ENCODE measurements around the gene ADGRB3. TPM values are rescaled to one million over a fixed set of nuclear protein-coding genes. Genes with fewer than 3 reads are reported as not detected.
"Not testable (repeated sequence)": the region's sequence is repeated elsewhere in the genome, so short reads cannot be mapped to it uniquely, and the experiment has no call there.

The ADGRB3 gene
- total RNA-seq, 1 donor from 2014 or later = 1.8 TPM

DNA sequence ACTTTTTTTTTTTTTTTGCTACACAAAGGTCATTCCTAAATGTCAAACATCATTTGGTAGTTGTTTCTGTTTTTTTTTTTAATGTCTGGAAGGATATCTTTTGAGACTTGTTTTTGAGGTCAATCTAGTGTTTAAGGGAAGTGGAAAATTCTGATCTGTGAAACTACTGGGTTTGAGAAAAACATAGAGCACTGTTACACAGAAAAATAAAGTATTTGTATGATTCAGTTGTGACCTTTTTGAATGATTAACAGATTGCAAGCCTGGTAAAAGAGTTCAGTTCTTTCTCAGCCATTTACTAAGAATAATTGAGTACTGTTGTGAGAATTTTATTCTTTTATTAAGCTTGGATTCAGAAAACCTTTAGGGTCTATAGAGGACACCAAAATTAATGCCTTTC lies 276.7 kb downstream of the ADGRB3 start:
- DNase-seq (ENCODE audit: low spot score, unreplicated experiment) = no peak
- no peaks in the 10 kb centered on the region for H3K36me3 Mint-ChIP-seq (ENCODE audit: insufficient read depth)
- H3K4me3 Mint-ChIP-seq (ENCODE audit: low read depth) = no peak overlapping the region
- TF ChIP-seq, protein P1, sequence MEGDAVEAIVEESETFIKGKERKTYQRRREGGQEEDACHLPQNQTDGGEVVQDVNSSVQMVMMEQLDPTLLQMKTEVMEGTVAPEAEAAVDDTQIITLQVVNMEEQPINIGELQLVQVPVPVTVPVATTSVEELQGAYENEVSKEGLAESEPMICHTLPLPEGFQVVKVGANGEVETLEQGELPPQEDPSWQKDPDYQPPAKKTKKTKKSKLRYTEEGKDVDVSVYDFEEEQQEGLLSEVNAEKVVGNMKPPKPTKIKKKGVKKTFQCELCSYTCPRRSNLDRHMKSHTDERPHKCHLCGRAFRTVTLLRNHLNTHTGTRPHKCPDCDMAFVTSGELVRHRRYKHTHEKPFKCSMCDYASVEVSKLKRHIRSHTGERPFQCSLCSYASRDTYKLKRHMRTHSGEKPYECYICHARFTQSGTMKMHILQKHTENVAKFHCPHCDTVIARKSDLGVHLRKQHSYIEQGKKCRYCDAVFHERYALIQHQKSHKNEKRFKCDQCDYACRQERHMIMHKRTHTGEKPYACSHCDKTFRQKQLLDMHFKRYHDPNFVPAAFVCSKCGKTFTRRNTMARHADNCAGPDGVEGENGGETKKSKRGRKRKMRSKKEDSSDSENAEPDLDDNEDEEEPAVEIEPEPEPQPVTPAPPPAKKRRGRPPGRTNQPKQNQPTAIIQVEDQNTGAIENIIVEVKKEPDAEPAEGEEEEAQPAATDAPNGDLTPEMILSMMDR (IDR thresholded peaks at IDR 0.05; ENCODE audit: unreplicated experiment) = no peak
- no peaks in the 10 kb centered on the region for H3K27me3 Mint-ChIP-seq
- no peaks in the 10 kb centered on the region for H3K4me1 Mint-ChIP-seq (ENCODE audit: low read depth)
- H3K27ac Mint-ChIP-seq = no peak overlapping the region
- no peaks in the 10 kb centered on the region for H3K9me3 Mint-ChIP-seq (ENCODE audit: low read depth)

DNA sequence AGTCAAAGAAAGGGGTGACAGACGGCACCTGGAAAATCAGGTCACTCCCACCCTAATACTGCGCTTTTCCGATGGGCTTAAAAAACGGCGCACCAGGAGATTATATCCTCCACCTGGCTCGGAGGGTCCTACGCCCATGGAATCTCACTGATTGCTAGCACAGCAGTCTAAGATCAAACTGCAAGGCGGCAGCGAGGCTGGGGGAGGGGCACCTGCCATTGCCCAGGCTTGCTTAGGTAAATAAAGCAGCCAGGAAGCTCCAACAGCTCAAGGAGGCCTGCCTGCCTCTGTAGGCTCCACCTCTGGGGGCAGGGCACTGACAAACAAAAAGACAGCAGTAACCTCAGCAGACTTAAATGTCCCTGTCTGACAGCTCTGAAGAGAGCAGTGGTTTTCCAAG lies 277.7 kb downstream of the ADGRB3 start:
- not testable (repeated sequence) for H3K4me3 Mint-ChIP-seq (ENCODE audit: low read depth); H3K36me3 Mint-ChIP-seq (ENCODE audit: insufficient read depth); H3K27me3 Mint-ChIP-seq; H3K9me3 Mint-ChIP-seq (ENCODE audit: low read depth); H3K27ac Mint-ChIP-seq; H3K4me1 Mint-ChIP-seq (ENCODE audit: low read depth); DNase-seq (ENCODE audit: low spot score, unreplicated experiment)

DNA sequence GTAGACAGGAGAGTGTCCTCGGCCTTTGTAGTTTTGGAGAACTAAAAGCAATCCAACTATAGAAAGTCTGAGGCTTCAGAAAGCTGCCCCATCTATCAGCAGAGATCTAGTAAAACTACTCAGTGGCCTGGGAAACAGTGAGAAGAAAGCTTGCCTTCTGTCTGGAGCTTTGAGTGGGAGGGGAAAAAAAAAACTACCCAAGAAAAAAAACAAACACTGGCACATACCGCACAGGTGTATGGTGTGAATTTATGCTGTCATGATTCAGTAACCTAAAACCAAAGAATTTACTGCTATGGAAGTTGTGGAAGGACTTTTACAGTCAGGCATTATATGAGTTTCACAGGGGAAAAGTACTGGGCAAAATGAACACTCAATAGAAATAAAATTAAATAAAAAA lies 280.5 kb downstream of the ADGRB3 start:
- Mint-ChIP-seq H3K4me1 (ENCODE audit: low read depth) (no peaks in the 10 kb centered on the region), H3K4me3 (ENCODE audit: low read depth) (no peak overlapping the region), H3K9me3 (ENCODE audit: low read depth) (peaks cover 4% of the 10 kb centered on the region), H3K36me3 (ENCODE audit: insufficient read depth) (no peaks in the 10 kb centered on the region), H3K27me3 (no peaks in the 10 kb centered on the region), H3K27ac (no peak overlapping the region)
- no peak for DNase-seq (ENCODE audit: low spot score, unreplicated experiment)
- TF ChIP-seq, protein P1 (IDR thresholded peaks at IDR 0.05; ENCODE audit: unreplicated experiment) = no peak

DNA sequence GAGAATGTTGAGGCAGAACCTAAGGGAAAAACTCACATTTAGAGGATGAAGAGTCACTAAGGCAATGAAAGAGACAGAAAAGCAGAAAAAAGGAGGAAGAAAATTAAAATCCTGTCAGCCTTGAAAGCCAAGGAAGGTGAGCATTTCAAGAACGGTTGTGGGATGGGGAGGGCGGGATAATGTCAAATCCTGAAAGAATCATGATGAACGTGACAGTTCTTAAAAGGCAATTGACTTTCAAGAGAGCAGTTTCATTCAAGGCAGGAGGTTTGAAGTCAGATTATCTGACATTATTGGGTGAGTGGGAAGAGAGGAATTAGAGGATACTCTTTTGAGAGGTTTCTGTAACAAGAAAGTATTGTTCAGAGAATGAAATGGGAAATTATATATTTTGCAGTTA lies 284.5 kb downstream of the ADGRB3 start:
- no peaks in the 10 kb centered on the region for H3K36me3 Mint-ChIP-seq (ENCODE audit: insufficient read depth)
- no peak overlapping the region for H3K4me3 Mint-ChIP-seq (ENCODE audit: low read depth)
- no peaks in the 10 kb centered on the region for H3K4me1 Mint-ChIP-seq (ENCODE audit: low read depth)
- no peak for DNase-seq (ENCODE audit: low spot score, unreplicated experiment)
- TF ChIP-seq, protein P1 (IDR thresholded peaks at IDR 0.05; ENCODE audit: unreplicated experiment) = no peak
- no peaks in the 10 kb centered on the region for H3K27me3 Mint-ChIP-seq
- H3K27ac Mint-ChIP-seq = no peak overlapping the region
- H3K9me3 Mint-ChIP-seq (ENCODE audit: low read depth) = peaks cover 4% of the 10 kb centered on the region

DNA sequence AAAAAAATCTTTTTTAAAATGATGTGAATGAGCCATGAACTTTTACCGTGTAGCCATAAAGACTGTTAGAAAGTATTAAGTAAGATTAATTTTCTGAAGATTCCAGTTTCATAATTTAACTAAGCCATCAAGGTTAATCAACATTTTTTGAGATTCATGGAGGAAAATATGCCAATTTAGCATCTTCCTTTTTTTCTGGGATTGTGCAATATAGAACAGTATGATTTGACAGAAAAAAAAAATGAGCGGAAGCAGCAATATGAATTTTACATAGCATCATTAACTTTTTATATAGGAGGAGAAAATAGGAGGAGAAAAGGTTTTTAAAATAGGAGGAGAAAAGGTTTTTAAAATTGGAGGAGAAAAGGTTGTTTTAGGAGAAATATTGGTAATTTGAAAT lies 306.3 kb downstream of the ADGRB3 start:
- H3K4me3 Mint-ChIP-seq (ENCODE audit: low read depth) = no peak overlapping the region
- H3K9me3 Mint-ChIP-seq (ENCODE audit: low read depth) = no peaks in the 10 kb centered on the region
- H3K4me1 Mint-ChIP-seq (ENCODE audit: low read depth) = no peaks in the 10 kb centered on the region
- no peaks in the 10 kb centered on the region for H3K36me3 Mint-ChIP-seq (ENCODE audit: insufficient read depth)
- DNase-seq (ENCODE audit: low spot score, unreplicated experiment) = no peak
- no peak overlapping the region for H3K27ac Mint-ChIP-seq
- H3K27me3 Mint-ChIP-seq = no peaks in the 10 kb centered on the region
- TF ChIP-seq, protein P1 (IDR thresholded peaks at IDR 0.05; ENCODE audit: unreplicated experiment) = no peak

DNA sequence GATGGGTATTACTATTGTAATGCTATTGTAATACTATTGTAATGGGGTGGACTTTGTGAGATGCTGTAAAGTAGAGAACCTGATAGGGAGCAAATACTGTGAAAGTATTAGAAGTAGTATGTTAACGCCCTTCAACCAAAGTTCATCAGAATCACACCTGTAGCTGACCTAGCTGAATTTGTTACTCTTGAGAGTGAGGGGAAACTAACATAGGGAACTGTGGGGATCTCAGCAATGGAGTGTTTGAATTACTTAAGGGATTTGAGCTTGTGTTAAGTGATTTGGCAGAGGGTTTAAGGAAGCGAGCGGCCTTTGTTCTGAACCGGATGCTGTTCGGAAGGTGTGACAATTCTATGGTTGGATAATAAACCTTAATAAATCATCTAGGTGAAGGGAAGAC lies 312.6 kb downstream of the ADGRB3 start:
- TF ChIP-seq, protein P1 (IDR thresholded peaks at IDR 0.05; ENCODE audit: unreplicated experiment) = no peak
- Mint-ChIP-seq H3K4me3 (ENCODE audit: low read depth) (no peak overlapping the region), H3K4me1 (ENCODE audit: low read depth) (peaks cover 6% of the 10 kb centered on the region), H3K36me3 (ENCODE audit: insufficient read depth) (no peaks in the 10 kb centered on the region), H3K27me3 (no peaks in the 10 kb centered on the region), H3K9me3 (ENCODE audit: low read depth) (no peaks in the 10 kb centered on the region), H3K27ac (no peak overlapping the region)
- no peak for DNase-seq (ENCODE audit: low spot score, unreplicated experiment)
